Prostate gland (tissue), 2 donors: ENCODE measurements around the gene SLC52A3.

ENCODE experiments used
- POLR2AphosphoS5 ChIP-seq: sonication (generic); formaldehyde crosslinking; IDR thresholded peaks from one replicate; pipeline ENCODE4 v1.6.1; 2017; ENCODE audit warnings: antibody characterized with exemption
- TF ChIP-seq, protein P1 (sequence below), 4 experiments: fragments of 200-600 bp in 2 of 4; fragments of 450-650 bp in 2 of 4; sonication (generic) in 2 of 4; IDR thresholded peaks; 1 replicate in 3 of 4; 2 replicates in 1 of 4; pipeline ENCODE4 v1.5.1; 2016 to 2019; ENCODE audit warnings: antibody characterized with exemption in 4 of 4, mild to moderate bottlenecking in 2 of 4, moderate library complexity in 2 of 4

DNA sequence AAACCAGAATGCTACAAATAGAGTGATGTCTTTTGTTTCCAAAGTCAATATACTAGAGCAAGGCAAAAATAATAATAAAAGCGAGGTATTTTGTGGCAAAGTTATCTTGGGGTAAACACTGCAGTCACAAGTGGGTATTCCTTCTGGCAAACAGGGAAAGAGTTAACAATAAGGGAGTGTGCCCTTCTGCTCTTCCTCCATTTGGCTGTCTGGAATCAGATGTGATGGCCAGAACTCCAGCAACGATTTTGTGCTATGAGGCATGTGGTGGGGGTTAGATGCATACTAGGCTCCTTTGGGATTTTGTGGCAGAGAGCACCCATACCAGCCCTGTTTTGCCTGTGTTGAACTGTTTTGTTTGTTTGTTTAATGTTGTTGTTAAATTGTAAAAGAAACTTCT lies 2.4 kb upstream of the SLC52A3 start:
- TF ChIP-seq, protein P1, sequence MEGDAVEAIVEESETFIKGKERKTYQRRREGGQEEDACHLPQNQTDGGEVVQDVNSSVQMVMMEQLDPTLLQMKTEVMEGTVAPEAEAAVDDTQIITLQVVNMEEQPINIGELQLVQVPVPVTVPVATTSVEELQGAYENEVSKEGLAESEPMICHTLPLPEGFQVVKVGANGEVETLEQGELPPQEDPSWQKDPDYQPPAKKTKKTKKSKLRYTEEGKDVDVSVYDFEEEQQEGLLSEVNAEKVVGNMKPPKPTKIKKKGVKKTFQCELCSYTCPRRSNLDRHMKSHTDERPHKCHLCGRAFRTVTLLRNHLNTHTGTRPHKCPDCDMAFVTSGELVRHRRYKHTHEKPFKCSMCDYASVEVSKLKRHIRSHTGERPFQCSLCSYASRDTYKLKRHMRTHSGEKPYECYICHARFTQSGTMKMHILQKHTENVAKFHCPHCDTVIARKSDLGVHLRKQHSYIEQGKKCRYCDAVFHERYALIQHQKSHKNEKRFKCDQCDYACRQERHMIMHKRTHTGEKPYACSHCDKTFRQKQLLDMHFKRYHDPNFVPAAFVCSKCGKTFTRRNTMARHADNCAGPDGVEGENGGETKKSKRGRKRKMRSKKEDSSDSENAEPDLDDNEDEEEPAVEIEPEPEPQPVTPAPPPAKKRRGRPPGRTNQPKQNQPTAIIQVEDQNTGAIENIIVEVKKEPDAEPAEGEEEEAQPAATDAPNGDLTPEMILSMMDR (IDR thresholded peaks at IDR 0.05) = no peak
- TF ChIP-seq POLR2AphosphoS5 = no peak
